ENCODE measurements around the gene ZMYM5. TPM values are rescaled to one million over a fixed set of nuclear protein-coding genes. Genes with fewer than 3 reads are reported as not detected.

ZMYM5 gene
- total and polyA plus RNA-seq, 2 of the 8 experiments (the other 6 are each of a cell fraction or from before 2014, with no cell fraction given), result 4.9 to 7.9 TPM

DNA sequence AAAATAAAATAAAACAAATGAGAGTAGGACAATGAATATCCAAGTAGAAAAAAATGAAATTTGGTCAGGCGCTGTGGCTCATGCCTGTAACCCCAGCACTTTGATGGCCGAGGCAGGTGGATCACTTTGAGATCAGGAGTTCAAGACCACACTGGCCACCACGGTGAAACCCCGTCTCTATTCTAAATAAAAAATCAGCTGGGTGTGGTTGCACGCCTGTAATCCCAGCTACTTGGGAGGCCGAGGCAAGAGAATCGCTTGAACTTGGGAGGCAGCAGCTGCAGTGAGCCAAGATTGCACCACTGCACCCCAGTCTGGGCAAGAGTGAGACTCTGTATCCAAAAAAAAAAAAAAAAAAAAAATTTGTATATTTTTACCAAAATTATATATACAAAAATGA, 18.2 kb upstream of the ZMYM5 start:
- H4K91ac ChIP-seq (replicated peaks; ENCODE audit: insufficient read length, low read length), result no peak overlapping the region
- no peak overlapping the region for H3K56ac ChIP-seq (replicated peaks; ENCODE audit: insufficient read length, low read depth, low read length)
- H2BK12ac ChIP-seq (ENCODE audit: low read depth, low read length), result no peak overlapping the region
- FAIRE-seq (no peak), DNase-seq (ENCODE audit: low read depth in 1 of 2, low spot score in 2 of 2) (no peak)
- no peaks in the 10 kb centered on the region for H3K79me2 ChIP-seq (ENCODE audit: control insufficient read depth in 1 of 2, insufficient read depth in 2 of 2, low read length in 2 of 2)
- H2BK20ac ChIP-seq (ENCODE audit: low read length), result no peak overlapping the region
- no peak overlapping the region for H2BK15ac ChIP-seq (ENCODE audit: low read length)
- H2BK5ac ChIP-seq (ENCODE audit: low read depth, low read length), result no peak overlapping the region
- no peaks in the 10 kb centered on the region for H3K79me1 ChIP-seq (ENCODE audit: low read depth, low read length)
- no peak overlapping the region for H4K5ac ChIP-seq (ENCODE audit: insufficient read length, low read depth, low read length)
- no peak overlapping the region for H3K9ac ChIP-seq (replicated peaks in 1 of 4; ENCODE audit: extremely low read depth in 1 of 4, low read depth in 3 of 4, low read length in 3 of 4)
- H2BK120ac ChIP-seq (replicated peaks; ENCODE audit: low read depth, low read length), result no peak overlapping the region
- H3K27me3 ChIP-seq (replicated peaks in 1 of 4; ENCODE audit: control insufficient read depth in 3 of 4, extremely low read depth in 1 of 4, insufficient read depth in 3 of 4, low read length in 3 of 4), result no peaks in the 10 kb centered on the region
- H3K4ac ChIP-seq (replicated peaks; ENCODE audit: insufficient read length, low read depth, low read length), result no peak overlapping the region
- H3K23ac ChIP-seq (ENCODE audit: insufficient read length), result no peak overlapping the region
- no peak overlapping the region for H3K14ac ChIP-seq (ENCODE audit: insufficient read length)
- H3K23me2 ChIP-seq (ENCODE audit: low read depth, low read length), result no peaks in the 10 kb centered on the region
- WGBS, 2 experiments (ENCODE audit: extremely low coverage in 1 of 2, insufficient coverage in 1 of 2, insufficient read length in 1 of 2, insufficient replicate concordance in 2 of 2, low coverage in 1 of 2, low lambda C conversion rate in 2 of 2, missing lambda C conversion rate in 1 of 2), result 96% methylated on average over 7 of the region's 7 CpGs; no CpG with 5 or more reads in 1 of the 2 experiments
- no peaks in the 10 kb centered on the region for H4K20me1 ChIP-seq (replicated peaks in 1 of 2; ENCODE audit: control insufficient read depth in 1 of 2, insufficient read depth in 2 of 2, low read length in 2 of 2)
- no peaks in the 10 kb centered on the region for H3K4me1 ChIP-seq (replicated peaks in 1 of 4; ENCODE audit: control insufficient read depth in 3 of 4, insufficient read depth in 4 of 4, low read length in 3 of 4)
- H3K9me3 ChIP-seq (ENCODE audit: insufficient read depth in 2 of 2, low read depth in 1 of 2, low read length in 1 of 2), result no peaks in the 10 kb centered on the region
- no peak overlapping the region for H3K4me3 ChIP-seq (ENCODE audit: extremely low read depth in 1 of 4, insufficient read depth in 2 of 4, low read depth in 3 of 4, low read length in 4 of 4)
- CTCF ChIA-PET (ENCODE audit: partially characterized antibody), result no interaction called here
- no peak overlapping the region for H2AFZ ChIP-seq (ENCODE audit: low read length)
- no peak overlapping the region for H3K18ac ChIP-seq (ENCODE audit: extremely low read depth, low read length)
- POLR2A ChIA-PET (ENCODE audit: partially characterized antibody), result interaction anchor here (0.6 kb wide), 1 partner anchor 61 kb away, joined by 3 read pairs; no protein-coding TSS in a partner anchor
- H3K36me3 ChIP-seq (ENCODE audit: control insufficient read depth in 2 of 4, insufficient read depth in 4 of 4, low read length in 3 of 4), result no peaks in the 10 kb centered on the region
- H2AK5ac ChIP-seq (ENCODE audit: low read depth, low read length), result no peak overlapping the region
- H3K4me2 ChIP-seq (ENCODE audit: insufficient read depth in 1 of 2, low read depth in 2 of 2, low read length in 2 of 2), result no peak overlapping the region
- no peak overlapping the region for H3K27ac ChIP-seq (ENCODE audit: low read depth, low read length)
- no peak overlapping the region for H4K8ac ChIP-seq (ENCODE audit: extremely low read depth, insufficient read depth, low read length)
- TF ChIP-seq, protein P1, sequence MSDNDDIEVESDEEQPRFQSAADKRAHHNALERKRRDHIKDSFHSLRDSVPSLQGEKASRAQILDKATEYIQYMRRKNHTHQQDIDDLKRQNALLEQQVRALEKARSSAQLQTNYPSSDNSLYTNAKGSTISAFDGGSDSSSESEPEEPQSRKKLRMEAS (IDR thresholded peaks at IDR 0.05), result no peak
- no peak for TF ChIP-seq PHF8 (conservative IDR thresholded peaks at IDR 0.05; ENCODE audit: low read depth, low read length)
- TF ChIP-seq, protein P2, sequence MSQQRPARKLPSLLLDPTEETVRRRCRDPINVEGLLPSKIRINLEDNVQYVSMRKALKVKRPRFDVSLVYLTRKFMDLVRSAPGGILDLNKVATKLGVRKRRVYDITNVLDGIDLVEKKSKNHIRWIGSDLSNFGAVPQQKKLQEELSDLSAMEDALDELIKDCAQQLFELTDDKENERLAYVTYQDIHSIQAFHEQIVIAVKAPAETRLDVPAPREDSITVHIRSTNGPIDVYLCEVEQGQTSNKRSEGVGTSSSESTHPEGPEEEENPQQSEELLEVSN (IDR thresholded peaks at IDR 0.05), result no peak
- TF ChIP-seq BRCA1 (IDR thresholded peaks at IDR 0.05; ENCODE audit: low read depth, low read length), result no peak
- TF ChIP-seq TAF1 (IDR thresholded peaks at IDR 0.05; ENCODE audit: low read depth, low read length), result no peak
- no peak for TF ChIP-seq JUN (IDR thresholded peaks at IDR 0.05; ENCODE audit: low read depth, low read length)
- TF ChIP-seq TAF7 (optimal IDR thresholded peaks at IDR 0.05; ENCODE audit: borderline replicate concordance, low read depth, low read length), result no peak

Data from H1 (cell line).